ENCODE measurements around the gene ITPA. TPM values are rescaled to one million over a fixed set of nuclear protein-coding genes. Genes with fewer than 3 reads are reported as not detected.

The ITPA gene
- polyA plus RNA-seq, 1 donor, result 64.6 TPM

DNA sequence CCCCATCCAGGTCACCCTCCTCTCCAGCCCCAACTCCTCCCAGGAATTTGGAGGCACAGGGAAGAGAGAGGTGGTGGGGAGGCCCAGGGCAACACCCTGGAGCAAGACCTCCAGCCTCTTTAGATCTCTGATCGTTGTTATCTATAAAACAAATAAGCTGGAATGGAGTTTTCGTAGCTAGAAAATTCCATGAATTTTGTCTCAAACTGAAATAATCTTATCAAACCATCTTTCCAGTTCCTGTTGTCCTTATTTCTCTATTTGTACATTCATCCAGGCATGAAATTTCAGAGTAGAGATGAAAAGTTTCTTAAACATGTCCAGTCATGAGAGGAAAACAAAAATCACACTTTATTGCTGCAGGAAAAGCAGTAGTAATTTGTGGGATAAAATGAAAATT lies 35.9 kb downstream of the ITPA start:
- H3K9me3 ChIP-seq (ENCODE audit: control insufficient read depth, low read depth, low read length), result peaks cover 8% of the 10 kb centered on the region
- no peaks in the 10 kb centered on the region for H3K36me3 ChIP-seq (ENCODE audit: control insufficient read depth, insufficient read depth, low read length)
- H3K4me1 ChIP-seq (ENCODE audit: control insufficient read depth, insufficient read depth, low read length), result no peaks in the 10 kb centered on the region
- H3K4me3 ChIP-seq (ENCODE audit: low read length), result no peak overlapping the region
- no peak for DNase-seq
- WGBS (ENCODE audit: insufficient coverage, low lambda C conversion rate), result no CpG with 5 or more reads among the region's 2 CpGs
- no peak overlapping the region for H3K27ac ChIP-seq (ENCODE audit: low read length)
- peaks cover 81% of the 10 kb centered on the region for H3K27me3 ChIP-seq (ENCODE audit: control insufficient read depth, insufficient read depth, low read length)

DNA sequence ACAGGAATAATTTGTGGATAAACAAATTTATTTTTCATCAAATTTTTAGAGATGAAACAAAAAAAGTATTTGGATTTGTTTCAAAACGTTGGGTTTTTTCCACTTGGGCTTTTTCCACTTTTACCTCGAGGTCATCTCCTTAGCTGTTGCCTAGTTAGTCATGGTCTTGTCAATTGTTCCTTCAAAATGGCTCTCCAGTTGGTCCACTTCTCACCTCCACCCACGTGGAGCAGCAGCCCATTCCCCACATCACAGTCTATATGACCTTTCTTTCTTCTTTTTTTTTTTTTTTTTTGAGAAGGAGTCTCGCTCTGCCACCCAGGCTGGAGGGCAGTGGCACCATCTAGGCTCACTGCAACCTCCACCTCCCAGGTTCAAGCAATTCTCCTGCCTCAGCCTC lies 36.4 kb downstream of the ITPA start:
- Histone ChIP-seq H3K9me3 (ENCODE audit: control insufficient read depth, low read depth, low read length) (peaks cover 8% of the 10 kb centered on the region), H3K27me3 (ENCODE audit: control insufficient read depth, insufficient read depth, low read length) (peaks cover 77% of the 10 kb centered on the region), H3K27ac (ENCODE audit: low read length) (no peak overlapping the region), H3K36me3 (ENCODE audit: control insufficient read depth, insufficient read depth, low read length) (peaks cover 3% of the 10 kb centered on the region), H3K4me1 (ENCODE audit: control insufficient read depth, insufficient read depth, low read length) (no peaks in the 10 kb centered on the region), H3K4me3 (ENCODE audit: low read length) (no peak overlapping the region)
- DNase-seq, result no peak
- WGBS (ENCODE audit: insufficient coverage, low lambda C conversion rate), result no CpG with 5 or more reads among the region's 4 CpGs

DNA sequence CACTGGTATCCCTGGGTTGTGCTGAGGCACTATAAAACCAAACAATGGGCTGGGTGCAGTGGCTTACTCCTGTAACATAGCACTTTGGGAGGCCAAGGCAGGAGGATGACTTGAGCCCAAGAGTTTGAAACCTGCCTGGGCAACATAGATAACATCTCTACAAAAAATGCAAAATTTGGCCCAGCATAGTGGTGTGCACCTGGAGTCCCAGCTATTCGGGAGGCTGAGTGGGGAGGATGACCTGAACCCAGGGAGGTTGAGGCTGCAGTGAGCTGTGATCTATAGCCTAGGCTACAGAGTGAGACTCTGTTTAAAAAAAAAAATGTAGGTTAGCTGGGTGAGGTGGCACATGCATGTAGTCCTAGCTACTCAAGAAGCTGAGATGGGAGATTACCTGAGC lies 37.4 kb downstream of the ITPA start:
- Histone ChIP-seq H3K27ac (ENCODE audit: low read length) (no peak overlapping the region), H3K4me3 (ENCODE audit: low read length) (no peak overlapping the region), H3K4me1 (ENCODE audit: control insufficient read depth, insufficient read depth, low read length) (no peaks in the 10 kb centered on the region), H3K9me3 (ENCODE audit: control insufficient read depth, low read depth, low read length) (peaks cover 8% of the 10 kb centered on the region), H3K36me3 (ENCODE audit: control insufficient read depth, insufficient read depth, low read length) (peaks cover 13% of the 10 kb centered on the region), H3K27me3 (ENCODE audit: control insufficient read depth, insufficient read depth, low read length) (peaks cover 67% of the 10 kb centered on the region)
- WGBS (ENCODE audit: insufficient coverage, low lambda C conversion rate), result no CpG with 5 or more reads among the region's 1 CpG
- no peak for DNase-seq

DNA sequence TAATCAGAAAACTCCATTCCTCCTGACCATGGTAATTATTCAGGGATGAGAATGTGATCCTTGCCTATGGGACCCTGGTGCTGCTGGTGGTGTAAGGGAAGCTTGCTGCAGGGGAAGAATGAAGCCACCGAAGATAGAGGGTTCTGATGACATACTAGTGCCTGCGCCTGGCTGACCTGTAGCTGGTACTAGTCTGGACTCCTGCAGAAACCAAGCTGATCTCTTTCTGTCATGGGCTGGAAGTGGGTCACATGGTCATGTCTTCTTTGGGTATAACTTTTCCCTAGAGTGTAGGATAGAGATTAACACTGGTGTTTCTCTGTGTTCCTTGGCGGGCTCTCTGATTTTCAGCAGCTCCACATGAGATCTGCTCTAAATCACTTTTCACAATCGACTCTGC lies 38.3 kb downstream of the ITPA start:
- H3K27ac ChIP-seq (ENCODE audit: low read length), result no peak overlapping the region
- H3K27me3 ChIP-seq (ENCODE audit: control insufficient read depth, insufficient read depth, low read length), result peaks cover 57% of the 10 kb centered on the region
- H3K4me1 ChIP-seq (ENCODE audit: control insufficient read depth, insufficient read depth, low read length), result no peaks in the 10 kb centered on the region
- WGBS (ENCODE audit: insufficient coverage, low lambda C conversion rate), result no CpG with 5 or more reads among the region's 4 CpGs
- peaks cover 8% of the 10 kb centered on the region for H3K9me3 ChIP-seq (ENCODE audit: control insufficient read depth, low read depth, low read length)
- no peak overlapping the region for H3K4me3 ChIP-seq (ENCODE audit: low read length)
- DNase-seq, result no peak
- peaks cover 22% of the 10 kb centered on the region for H3K36me3 ChIP-seq (ENCODE audit: control insufficient read depth, insufficient read depth, low read length)

DNA sequence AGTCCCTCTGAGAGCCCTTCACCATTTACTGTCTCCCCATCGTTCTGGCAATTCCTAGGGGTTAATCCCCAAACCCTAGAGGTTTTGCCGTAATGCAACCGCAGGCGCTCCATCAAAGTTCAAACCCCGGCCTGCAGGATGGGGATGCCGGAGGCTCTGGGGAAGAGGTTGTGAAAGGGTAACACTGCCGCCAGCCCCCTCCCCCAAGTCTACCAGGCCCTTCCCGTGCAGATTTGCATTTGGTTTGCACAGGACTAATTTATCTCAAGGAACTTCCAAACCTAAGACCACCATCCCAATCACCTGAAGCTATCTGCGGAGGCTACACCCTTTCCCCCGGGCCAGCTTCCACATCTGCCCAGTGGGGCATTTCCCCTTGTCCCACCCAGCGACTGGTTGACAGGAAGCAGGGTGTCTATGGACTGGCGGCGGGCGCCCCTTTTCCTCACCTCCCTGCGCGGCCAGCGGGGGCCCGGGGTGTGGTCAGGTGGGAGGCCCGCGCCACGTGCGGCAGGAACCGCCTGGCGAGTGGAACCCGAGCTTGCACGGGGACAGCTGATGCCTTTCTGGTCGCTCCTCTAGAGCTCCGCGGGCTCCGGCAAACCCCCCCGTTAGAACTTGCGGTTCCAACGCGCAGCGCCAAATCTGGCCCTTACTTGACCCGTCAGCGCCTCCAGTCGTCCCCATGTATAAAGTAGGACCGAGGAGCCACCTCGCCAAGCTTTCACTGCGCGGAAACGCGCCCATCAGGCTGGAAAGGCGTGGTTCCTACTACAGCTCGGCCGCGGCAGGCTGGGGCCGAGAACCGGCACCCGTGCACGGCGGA lies 39.1 kb downstream of the ITPA start:
- Histone ChIP-seq H3K27me3 (ENCODE audit: control insufficient read depth, insufficient read depth, low read length) (peaks cover 56% of the 10 kb centered on the region), H3K9me3 (ENCODE audit: control insufficient read depth, low read depth, low read length) (peaks cover 8% of the 10 kb centered on the region), H3K27ac (ENCODE audit: low read length) (no peak overlapping the region), H3K36me3 (ENCODE audit: control insufficient read depth, insufficient read depth, low read length) (peaks cover 26% of the 10 kb centered on the region), H3K4me3 (ENCODE audit: low read length) (no peak overlapping the region), H3K4me1 (ENCODE audit: control insufficient read depth, insufficient read depth, low read length) (no peaks in the 10 kb centered on the region)
- DNase-seq, result no peak
- WGBS (ENCODE audit: insufficient coverage, low lambda C conversion rate), result no CpG with 5 or more reads among the region's 53 CpGs

DNA sequence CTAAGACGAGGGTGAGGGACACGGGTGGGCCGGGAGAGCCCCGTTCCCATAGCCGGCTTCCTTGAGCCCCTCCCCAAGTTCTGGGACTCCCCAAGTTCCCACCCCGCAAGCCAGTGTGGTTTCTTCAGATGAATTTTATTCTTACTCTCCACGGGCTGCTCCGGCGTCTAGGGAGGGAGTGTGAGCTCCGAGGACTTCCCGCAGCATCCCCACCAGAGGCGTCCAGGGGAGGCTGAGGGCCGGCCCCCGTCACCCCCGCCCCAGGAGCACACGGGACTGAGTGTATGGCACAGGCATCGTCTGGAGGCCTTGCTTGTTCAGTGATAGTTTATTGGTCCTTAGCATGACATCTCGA lies 39.7 kb downstream of the ITPA start:
- Histone ChIP-seq H3K9me3 (ENCODE audit: control insufficient read depth, low read depth, low read length) (peaks cover 8% of the 10 kb centered on the region), H3K4me3 (ENCODE audit: low read length) (no peak overlapping the region), H3K4me1 (ENCODE audit: control insufficient read depth, insufficient read depth, low read length) (no peaks in the 10 kb centered on the region), H3K27ac (ENCODE audit: low read length) (no peak overlapping the region), H3K36me3 (ENCODE audit: control insufficient read depth, insufficient read depth, low read length) (peaks cover 27% of the 10 kb centered on the region), H3K27me3 (ENCODE audit: control insufficient read depth, insufficient read depth, low read length) (peaks cover 50% of the 10 kb centered on the region)
- no peak for DNase-seq
- WGBS (ENCODE audit: insufficient coverage, low lambda C conversion rate), result no CpG with 5 or more reads among the region's 18 CpGs

DNA sequence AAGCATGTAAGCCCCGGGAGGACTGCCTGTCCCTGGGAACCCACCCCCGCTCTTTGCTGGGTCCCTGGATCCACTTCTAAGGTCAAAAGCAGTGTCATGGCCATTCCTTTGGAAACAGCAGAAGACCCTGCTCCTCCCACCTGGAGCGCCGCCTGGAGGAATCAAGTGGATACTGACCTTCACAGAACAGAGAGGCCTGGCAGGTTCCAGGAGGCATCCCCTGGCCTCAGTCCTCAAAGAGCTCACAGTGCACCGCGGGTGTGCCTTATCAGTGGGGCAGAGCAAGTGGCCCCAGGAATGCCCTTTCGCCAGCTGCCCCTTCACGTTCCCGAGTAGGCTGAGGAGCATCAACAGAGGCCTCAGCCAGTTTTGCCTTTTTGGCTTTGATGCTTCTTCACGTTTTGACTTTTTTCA lies 40.8 kb downstream of the ITPA start:
- Histone ChIP-seq H3K27me3 (ENCODE audit: control insufficient read depth, insufficient read depth, low read length) (peaks cover 39% of the 10 kb centered on the region), H3K36me3 (ENCODE audit: control insufficient read depth, insufficient read depth, low read length) (peaks cover 36% of the 10 kb centered on the region), H3K4me3 (ENCODE audit: low read length) (no peak overlapping the region), H3K4me1 (ENCODE audit: control insufficient read depth, insufficient read depth, low read length) (no peaks in the 10 kb centered on the region), H3K27ac (ENCODE audit: low read length) (no peak overlapping the region), H3K9me3 (ENCODE audit: control insufficient read depth, low read depth, low read length) (peaks cover 8% of the 10 kb centered on the region)
- no CpG with 5 or more reads among the region's 10 CpGs for WGBS (ENCODE audit: insufficient coverage, low lambda C conversion rate)
- no peak for DNase-seq

DNA sequence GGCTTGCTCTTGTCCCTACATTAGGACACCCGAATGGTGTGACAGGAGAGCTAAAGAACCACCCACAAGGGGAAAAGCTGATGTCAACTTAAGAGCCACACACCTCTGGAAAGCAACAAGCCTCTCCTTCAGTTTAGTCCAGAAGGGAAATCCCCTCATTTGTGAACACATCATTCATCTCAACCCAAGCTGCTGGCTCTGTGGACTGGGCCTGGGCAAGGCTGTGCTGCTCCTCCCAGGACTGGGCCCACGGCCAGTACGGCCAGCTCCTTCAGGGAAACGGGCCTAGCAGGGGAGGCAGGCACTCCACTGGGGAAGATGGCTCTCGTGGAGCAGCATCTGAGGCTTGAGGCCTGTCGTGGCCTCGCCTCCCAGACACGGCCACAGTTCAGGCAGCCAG lies 42.5 kb downstream of the ITPA start:
- Histone ChIP-seq H3K27me3 (ENCODE audit: control insufficient read depth, insufficient read depth, low read length) (peaks cover 32% of the 10 kb centered on the region), H3K36me3 (ENCODE audit: control insufficient read depth, insufficient read depth, low read length) (peaks cover 53% of the 10 kb centered on the region), H3K9me3 (ENCODE audit: control insufficient read depth, low read depth, low read length) (peaks cover 8% of the 10 kb centered on the region), H3K27ac (ENCODE audit: low read length) (no peak overlapping the region), H3K4me1 (ENCODE audit: control insufficient read depth, insufficient read depth, low read length) (no peaks in the 10 kb centered on the region), H3K4me3 (ENCODE audit: low read length) (no peak overlapping the region)
- no CpG with 5 or more reads among the region's 8 CpGs for WGBS (ENCODE audit: insufficient coverage, low lambda C conversion rate)
- DNase-seq, result no peak

DNA sequence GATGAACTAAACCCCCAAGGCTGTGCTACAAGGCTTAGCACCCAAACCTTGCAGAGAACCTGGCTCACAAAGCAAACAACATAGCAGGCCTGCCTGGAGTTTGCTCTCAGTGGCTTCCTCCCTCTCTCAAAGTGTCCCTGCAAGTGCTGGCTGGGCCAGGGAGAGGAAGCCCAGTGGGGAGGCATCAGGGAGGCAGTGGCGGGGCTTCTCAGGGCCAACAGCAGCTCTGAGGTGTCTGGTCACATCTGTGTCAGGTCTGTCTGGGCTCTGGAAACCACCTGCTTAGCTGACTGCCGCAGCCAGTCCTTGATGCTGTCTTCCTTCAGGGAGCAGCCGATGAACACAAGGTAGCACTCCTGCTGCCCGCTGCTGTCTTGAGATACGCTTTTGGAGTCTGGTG lies 46.4 kb downstream of the ITPA start:
- Histone ChIP-seq H3K36me3 (ENCODE audit: control insufficient read depth, insufficient read depth, low read length) (peaks cover 69% of the 10 kb centered on the region), H3K9me3 (ENCODE audit: control insufficient read depth, low read depth, low read length) (no peaks in the 10 kb centered on the region), H3K27ac (ENCODE audit: low read length) (no peak overlapping the region), H3K4me3 (ENCODE audit: low read length) (no peak overlapping the region), H3K27me3 (ENCODE audit: control insufficient read depth, insufficient read depth, low read length) (no peaks in the 10 kb centered on the region), H3K4me1 (ENCODE audit: control insufficient read depth, insufficient read depth, low read length) (no peaks in the 10 kb centered on the region)
- DNase-seq, result no peak
- WGBS (ENCODE audit: insufficient coverage, low lambda C conversion rate), result no CpG with 5 or more reads among the region's 5 CpGs

DNA sequence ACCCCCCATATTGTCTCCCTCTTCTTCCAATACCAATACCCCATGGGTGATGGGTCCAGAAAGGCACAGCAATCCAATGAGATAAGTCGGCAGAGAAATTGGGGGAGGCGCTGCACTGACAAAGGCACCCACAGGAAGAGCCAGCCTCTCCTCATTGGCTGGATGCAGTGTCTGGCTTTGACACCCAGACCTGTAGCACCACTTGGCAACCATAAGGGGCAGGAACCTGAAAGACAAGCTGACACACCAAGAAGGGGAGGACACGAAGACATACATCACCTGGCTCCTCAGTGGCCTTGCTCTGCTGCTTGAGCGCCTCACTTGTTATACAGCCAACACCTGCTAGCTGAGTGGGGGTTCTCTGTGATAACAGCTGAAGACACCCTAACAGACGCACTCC lies 49.1 kb downstream of the ITPA start:
- no peaks in the 10 kb centered on the region for H3K9me3 ChIP-seq (ENCODE audit: control insufficient read depth, low read depth, low read length)

DNA sequence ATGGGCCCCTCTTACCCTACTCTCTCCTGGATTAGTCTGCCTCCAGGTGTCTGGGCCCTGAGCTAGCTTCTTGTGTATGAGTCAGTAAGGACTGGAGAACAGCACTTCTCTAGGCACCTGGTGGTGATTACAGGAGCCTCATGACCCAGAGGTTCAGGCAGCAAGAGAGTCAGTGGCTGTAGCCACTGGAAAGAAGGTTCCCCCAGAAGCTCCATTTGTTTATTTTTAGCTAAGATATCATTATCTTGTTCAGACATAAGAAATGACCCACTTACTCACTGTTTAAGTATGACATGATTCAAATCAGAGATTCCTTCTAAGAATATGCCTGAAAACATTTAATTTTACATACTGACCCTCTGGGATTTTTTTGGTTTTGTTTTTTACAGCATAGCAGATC lies 53.3 kb downstream of the ITPA start:
- Histone ChIP-seq H3K9me3 (ENCODE audit: control insufficient read depth, low read depth, low read length) (no peaks in the 10 kb centered on the region), H3K4me3 (ENCODE audit: low read length) (no peak overlapping the region), H3K36me3 (ENCODE audit: control insufficient read depth, insufficient read depth, low read length) (peaks cover 50% of the 10 kb centered on the region), H3K4me1 (ENCODE audit: control insufficient read depth, insufficient read depth, low read length) (no peaks in the 10 kb centered on the region), H3K27me3 (ENCODE audit: control insufficient read depth, insufficient read depth, low read length) (no peaks in the 10 kb centered on the region), H3K27ac (ENCODE audit: low read length) (no peak overlapping the region)
- DNase-seq, result no peak

More for the DNA sequence above, 49.1 kb downstream of the ITPA start:
- no peaks in the 10 kb centered on the region for H3K4me1 ChIP-seq (ENCODE audit: control insufficient read depth, insufficient read depth, low read length)
- no peak overlapping the region for H3K27ac ChIP-seq (ENCODE audit: low read length)
- DNase-seq, result no peak
- no CpG with 5 or more reads among the region's 5 CpGs for WGBS (ENCODE audit: insufficient coverage, low lambda C conversion rate)
- no peak overlapping the region for H3K4me3 ChIP-seq (ENCODE audit: low read length)
- peaks cover 61% of the 10 kb centered on the region for H3K36me3 ChIP-seq (ENCODE audit: control insufficient read depth, insufficient read depth, low read length)
- no peaks in the 10 kb centered on the region for H3K27me3 ChIP-seq (ENCODE audit: control insufficient read depth, insufficient read depth, low read length)

Measured in large intestine (tissue), 3 donors.